Activated CD4-positive, alpha-beta T cell treated with anti-CD3 and anti-CD28 coated beads for 24 hours (primary cell): Measurements from ENCODE around the gene FASN.

Experiments used
- DNase-seq, 2 donors: peaks; one replicate each; pipeline ENCODE4 v3.0.0-alpha.2; 2020; ENCODE audit warnings: low read depth in 2 of 2

The FASN gene

DNA sequence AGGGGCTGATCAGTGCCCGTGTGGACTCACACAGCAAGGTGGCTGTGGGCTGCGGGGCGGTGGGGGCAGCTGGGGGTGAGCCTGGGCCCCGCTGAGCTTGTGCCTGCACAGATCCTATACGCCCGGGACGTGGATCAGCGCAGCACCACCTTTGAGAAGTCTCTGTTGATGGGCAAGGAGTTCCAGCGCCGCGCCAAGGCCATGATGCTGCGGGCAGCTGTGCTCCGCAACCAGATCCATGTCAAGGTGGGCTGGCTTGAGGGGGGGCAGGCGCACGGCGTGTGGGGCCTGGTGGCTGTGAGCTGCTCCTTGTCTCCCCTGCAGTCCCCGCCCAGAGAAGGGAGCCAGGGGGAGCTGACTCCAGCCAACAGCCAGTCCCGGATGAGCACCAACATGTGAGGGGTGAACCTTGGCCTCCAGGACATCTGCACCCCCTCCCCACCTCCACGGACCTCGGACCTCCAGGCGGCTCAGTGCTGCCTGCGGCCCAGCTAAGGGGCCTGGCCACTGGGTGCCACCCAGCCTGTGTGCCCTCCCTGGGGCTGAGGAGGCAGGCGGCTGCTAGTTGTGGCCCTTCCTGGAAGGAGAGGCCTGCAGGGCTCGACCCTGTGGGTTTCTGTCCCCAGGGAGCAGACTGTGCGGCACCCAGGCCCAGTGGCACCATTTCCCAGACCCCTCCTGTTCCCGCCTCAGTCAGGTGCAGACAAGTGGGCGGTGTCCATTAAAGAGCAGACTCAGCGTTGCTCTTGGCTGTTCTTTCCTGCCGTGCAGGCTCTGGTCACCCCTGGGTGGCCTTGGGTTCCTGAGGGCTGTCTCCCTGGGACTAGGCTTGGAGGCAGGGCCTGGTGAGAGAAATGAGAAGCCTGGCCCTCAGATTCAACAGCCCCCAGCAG is 41.1 kb downstream of the FASN start:
- no peak for DNase-seq

DNA sequence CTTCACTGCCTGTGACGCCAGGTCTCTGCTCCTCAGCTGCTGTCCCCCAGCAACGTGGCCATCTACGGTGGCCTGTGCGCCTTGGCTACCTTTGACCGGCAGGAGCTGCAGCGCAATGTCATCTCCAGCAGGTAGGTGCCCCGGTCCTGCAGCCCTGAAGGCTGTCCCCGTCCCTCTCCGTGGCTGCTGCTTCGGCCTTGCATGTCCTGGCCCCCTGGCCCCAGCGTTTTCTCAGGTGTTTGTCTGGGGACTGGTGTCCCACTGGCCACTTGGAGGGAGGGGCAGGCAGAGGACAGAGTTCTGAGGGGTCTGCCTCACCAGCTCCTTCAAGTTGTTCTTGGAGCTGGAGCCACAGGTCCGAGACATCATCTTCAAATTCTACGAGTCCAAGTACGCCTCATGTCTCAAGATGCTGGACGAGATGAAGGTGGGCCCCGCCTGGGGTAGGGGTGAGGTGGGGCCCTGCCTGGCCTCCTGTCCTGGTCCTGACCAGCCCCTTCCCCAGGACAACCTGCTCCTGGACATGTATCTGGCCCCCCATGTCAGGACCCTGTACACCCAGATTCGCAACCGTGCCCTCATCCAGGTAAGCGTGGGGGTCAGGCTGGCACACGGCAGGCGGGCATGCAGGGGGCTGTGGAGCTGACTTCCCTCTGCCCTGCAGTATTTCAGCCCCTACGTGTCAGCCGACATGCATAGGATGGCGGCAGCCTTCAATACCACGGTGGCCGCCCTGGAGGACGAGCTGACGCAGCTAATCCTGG is 41.9 kb downstream of the FASN start:
- DNase-seq: no peak

DNA sequence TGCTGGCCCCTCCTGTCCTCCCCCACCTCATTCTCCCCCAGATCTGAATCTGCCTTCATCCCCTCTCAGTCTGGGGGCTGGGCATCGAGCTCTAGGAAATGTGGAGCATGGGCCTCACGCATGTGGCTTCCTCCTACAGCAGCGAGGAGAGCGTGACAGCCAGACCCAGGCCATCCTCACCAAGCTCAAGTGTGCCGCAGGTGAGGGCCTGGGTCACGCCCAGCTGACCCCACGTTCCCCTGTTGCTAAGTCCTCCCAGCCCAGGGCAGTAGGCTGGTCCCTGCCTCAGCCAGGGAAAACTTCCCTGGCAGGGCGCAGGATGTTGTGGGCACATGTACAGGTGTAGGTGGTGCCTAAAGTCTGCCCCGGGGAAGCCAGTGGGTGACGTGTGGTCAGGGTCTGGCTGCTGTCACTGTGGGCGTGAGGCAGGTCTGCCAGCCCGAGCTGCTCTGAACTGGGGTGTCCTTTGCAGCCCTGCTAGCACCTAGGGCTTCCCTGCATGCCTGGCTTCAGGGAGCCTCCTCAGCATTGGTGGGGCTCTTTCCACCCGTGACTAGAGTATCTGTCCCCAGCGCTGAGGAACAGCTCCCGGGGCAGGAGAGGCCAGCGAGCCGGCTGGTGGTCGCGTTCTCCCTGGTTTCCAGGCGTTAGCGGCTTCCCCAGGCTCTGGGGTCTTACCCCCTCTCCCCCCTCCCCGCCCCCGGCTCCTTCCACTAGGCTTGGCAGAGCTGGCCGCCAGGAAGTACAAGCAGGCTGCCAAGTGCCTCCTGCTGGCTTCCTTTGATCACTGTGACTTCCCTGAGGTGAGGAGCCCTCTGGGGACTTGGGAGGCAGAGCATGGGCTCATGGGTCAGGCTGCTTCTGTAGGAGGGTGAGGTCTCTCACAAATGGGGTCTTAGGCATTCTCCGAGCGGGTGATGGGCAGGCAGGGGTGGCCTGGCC is 42.7 kb downstream of the FASN start:
- no peak for DNase-seq

DNA sequence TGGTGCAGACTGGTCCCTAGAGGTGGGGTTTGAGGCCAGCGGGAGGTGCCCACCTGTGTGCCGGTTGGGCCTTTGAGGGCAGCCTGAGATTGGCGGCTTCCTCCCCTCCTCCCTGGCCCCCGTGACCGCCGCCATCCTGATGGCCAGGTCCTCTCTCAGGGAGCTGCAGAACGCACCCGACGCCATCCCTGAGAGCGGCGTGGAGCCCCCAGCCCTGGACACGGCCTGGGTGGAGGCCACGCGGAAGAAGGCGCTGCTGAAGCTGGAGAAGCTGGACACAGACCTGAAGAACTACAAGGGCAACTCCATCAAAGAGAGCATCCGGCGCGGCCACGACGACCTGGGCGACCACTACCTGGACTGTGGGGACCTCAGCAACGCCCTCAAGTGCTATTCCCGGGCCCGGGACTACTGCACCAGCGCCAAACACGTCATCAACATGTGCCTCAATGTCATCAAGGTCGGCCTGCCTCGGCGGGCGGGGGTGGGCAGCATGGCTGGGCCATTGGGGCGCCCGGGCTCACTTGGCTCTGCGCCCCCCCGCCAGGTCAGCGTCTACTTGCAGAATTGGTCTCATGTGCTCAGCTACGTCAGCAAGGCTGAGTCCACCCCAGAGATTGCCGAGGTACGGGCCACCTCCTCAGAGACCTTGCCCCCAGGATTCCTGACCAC is 43.5 kb downstream of the FASN start:
- DNase-seq: no peak

DNA sequence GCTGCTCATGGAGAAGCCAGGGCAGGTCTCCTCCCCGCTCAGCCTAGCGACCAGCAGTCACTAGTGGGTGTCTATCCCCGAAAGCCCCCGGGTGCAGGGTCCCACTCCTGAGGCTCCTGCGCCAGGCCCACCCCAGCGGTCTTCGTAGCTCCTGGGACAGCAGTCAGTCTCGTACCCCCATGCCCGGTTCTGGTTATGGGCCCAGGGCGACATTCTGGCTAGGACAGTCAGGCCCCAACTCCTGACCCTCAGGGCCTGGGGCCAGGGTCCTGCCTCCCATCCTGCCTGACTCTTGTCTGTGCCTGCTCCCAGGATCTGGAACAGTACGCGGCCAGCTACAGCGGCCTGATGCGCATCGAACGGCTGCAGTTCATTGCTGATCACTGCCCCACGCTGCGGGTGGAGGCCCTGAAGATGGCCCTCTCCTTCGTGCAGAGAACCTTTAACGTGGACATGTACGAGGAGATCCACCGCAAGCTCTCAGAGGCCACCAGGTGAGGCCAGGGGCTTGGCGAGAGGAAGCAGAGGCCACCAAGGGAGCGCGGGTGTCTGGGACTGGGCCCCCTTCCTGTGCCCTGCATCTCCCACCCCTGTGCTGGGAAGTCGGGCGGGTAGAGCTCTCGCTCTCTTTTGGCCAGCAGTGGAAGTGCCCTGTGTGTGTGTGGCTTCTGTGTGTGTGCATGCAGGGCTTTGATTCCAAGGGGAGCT is 44.3 kb downstream of the FASN start:
- DNase-seq: no peak

DNA sequence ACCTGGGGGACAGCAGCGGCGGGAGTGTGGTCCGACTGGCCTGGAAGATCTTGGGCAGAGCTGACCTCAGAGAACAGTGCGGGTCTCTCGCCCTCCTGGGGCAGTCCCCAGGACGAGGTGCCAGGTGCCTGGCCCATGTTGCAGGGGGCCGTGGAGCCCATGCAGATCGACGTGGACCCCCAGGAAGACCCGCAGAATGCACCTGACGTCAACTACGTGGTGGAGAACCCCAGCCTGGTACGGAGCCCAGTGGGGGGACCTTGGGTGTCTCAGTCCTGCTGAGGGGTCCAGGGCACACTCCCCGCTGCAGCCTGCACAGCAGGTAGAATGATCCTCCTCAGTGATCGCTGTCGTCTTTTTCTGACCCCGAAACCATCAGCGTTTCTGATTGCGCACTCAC is 44.9 kb downstream of the FASN start:
- no peak for DNase-seq

DNA sequence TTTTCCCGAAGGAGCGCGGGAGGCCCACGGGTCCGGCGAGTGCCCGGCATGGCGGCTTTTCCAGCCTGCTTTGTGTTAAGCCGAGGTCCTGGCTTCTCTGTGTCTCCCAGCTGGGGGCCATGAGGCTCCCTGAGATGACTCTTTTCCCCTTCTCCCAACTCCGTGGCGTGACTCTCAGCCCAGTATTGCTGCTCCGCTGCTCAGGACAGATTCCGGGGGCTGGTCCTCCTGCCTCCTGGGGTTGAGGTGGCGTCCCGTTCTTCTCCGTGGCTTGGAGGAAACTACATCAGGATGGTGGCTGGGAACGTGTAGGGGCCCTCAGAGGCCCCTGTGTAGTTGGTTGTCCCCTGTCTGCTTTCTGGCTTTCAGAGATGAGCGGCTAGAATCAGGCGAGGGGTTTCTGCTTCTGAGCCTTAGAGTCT is 45.4 kb downstream of the FASN start:
- no peak for DNase-seq

DNA sequence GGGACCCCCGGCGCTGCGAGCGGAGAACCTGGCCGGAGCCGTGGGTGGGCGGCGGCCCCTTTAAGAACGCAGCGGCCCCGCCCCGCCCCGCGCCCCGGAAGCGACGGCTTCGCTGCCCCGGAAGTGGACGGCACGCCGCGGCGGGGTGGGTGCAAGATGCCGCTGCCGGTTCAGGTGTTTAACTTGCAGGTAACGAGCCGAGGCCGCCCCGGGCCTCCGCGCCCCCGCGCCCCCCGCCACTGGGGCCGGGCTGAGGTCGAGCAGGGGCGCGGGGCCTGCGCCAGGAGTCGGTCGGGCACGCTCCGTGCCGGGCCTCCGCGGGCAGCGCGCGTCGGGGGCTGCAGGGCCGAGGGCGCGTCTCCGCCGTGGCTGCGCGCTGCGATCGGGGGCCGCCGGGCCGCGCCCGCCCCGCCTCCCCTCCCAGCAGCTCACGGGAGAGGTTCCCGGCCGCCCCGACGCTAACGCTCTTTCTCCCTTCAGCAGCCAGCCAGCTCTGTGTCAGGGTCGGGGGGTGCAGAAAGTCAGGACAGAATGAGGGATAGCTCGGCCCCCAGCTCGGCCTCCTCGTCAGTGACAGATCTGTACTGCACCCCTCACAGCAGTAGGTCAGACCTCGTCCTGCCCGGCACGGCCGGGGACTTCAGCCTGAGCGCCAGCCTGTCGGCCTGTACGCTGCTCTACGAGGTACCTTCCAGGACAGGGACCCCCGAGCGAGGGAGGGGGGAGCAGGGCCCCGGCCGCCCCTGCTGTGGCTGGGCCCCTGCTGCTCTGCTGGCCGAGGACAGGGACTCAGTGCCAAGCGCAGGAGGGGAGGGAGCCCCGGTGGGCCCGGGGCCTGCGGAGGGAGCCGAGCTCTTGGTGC is 46.0 kb downstream of the FASN start, which contains the start of the genes GPS1 and RFNG:
TSS of gene GPS1 (plus strand) at position 123 of the 862 bp plus-strand sequence. CDS start at position 157, 34 bp downstream.
TSS of gene RFNG (minus strand) at position 36 of the 862 bp plus-strand sequence. CDS start 45 bp downstream, outside the sequence.
- peak; percentile 70 to 82 for DNase-seq

DNA sequence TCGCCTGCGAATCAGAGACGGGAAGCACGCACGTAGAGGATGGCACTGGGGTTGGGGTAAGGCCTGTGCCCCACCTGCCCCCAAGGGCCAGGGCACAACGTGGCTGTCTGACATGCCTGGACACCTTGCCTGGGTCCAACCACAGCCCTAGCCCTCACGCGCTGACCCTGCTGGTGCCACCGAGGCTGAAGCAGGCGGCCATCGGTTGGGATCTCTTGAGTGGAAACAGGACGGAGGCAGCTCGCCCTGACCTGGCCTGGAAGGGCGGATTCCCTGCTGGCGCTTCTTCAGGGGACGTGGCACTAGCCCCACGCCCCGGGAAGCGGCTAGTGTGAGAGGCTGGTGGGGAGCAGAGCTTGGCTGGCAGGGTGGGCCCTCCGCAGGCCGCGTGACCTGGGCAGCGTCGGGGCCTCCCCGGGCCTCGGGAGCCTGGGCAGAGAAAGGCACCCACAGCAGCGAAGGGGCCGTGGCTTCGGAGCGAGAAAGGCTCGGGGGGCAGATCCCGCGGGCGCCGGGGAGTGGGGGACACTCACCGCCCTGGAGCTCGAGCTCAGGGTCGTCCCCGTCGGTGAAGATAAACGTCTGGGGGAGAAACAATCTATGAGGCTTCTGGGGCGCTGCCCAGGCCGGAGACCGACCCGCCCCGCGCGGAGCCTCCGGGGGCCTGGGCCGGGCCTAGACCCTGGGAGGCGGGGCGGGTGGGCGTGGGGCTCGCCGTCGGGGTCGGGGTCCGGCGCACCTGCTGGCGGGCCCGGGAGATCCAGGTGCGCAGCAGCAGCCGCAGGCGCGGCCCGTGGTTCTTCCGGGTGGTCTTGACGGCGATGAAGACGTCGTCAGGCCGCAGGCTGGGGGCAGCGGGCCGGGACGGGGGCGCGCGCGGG is 47.0 kb downstream of the FASN start:
- no peak for DNase-seq

DNA sequence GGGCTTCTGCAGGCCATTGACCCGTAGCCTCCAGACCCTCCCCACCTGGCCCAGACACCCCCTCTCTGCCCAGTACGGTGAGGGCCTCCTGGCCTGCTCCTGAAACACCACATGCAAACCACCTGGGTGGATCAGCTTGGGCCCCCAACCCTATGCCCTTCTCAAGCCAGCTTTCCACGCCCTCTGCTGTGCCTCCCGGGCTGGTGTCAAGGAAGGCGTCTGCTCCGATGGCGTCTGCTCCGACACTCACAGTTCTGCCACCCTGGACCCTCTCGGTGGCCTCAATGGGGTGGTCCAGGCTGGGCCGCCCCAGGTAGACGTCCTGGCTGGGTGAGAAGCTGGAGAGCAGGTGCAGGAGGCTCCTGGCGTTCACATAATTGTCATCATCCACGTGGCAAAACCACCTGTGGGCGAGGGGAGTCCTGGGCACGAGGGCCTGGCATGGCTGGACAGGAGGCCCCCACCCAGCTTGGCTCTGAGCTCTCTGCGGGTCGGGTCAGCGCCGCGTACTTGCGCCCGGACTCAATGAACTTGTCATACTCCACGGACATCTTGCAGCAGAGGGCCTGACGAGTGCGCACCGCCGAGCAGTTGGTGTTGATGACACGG is 47.8 kb downstream of the FASN start:
- DNase-seq: no peak

DNA sequence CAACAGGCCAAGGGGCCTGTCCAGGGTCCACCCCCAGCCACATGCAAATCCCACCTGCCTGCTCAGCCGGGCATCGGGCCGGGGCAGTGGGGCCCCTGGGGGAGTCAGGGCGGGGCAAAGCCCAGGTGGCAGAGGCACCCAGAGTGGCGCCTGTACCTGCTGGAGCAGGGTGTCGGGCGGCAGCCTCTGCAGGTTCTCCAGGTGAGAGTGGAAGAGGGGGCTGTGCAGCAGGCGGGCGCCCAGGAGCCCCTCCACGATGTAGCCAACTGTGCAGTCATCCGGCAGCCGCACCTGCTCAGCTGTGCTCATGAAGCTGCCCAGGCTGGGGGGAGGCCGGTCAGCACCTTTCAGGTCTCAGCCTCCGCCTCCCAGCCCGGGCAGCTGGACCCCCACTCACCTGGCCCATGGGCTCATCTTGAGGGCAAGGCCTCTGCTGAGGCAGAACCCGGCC is 48.5 kb downstream of the FASN start:
- no peak for DNase-seq

DNA sequence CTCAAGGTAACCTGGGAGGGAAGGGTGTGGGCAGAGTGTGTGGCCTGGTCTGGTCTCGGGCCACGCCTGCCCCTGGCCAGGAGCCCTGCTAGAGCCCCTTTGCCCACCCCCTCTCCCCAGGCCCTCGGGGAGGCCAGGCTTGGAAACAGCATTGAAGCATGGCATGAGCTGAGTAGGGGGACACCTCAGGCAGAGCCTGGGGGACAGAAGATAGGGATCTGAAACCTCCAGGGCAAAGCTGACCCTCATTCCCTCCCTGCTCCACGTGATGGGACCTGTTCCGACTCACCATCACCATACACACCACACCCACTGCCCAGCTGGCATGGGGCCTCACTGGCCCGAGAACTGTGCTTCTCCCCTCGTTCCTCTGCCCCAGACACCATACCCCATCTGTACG is 48.9 kb downstream of the FASN start:
- no peak for DNase-seq

DNA sequence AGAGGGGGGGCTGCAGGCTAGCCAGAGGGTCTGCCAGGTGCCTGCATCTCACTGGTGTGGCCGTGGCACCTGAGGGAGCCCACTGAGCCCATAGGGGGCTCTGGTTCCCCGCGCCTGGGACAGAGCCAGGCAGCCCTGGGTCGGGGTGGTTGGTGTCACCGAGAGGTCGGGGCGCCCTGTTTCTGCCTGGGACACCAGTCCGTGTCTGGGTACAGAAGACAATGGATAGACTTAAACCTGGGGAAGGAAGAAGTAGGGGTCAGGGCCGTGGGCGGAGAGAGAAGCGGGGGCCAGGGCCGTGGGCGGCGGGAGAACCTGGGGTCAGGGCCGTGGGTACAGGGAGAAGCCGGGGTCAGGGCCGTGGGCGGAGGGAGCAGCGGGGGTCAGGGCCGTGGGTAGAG is 49.5 kb downstream of the FASN start:
- no peak for DNase-seq

DNA sequence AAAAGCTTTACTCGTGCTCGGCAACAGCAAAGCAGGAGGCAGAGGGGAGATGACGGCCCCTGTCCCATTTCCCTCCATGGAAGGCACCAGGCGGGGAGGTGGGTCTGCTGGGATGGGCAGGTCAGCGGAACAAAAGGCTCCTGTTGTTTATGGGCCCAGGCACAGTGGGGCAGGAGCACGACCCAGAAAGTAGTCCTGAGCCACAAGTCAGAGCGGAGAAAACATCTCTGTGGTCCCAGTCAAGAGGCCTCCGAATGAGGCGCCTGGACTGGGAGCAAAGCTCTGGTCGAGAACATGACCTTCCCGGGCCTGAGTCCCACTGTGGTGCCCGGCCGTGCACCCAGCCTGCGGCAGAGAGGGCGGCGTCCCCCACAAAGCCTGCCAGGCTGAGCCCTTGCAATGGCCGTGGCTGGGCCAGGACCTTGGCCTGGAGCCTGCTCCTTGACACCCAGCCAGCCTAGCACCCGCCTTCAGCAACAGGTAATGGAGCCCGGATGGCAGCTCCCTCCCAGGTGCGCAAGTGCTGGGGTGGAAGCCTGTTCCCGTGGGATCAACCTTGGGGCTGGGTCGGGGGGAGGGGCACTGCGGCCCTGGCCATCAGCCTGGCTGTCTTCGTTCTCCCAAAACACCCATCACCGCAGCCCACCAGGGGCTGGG is 50.0 kb downstream of the FASN start:
- no peak for DNase-seq

DNA sequence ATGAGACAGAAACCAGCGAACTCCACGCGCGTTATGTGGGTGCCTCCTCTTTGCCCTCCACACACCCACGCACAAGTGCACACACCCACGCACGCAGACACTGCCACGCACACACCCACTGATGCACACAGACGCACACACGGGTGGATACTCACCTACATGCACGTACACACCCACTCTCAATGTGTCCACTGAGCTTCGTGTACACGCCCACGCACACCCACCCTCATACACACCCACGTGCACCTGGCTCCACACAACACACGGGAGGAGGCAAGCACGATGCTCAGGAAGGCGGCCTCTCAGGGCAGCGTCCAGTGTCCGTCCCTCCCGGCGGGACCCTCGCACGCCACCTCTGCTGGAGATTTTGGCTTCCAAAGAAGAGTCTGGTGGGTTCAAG is 50.7 kb downstream of the FASN start:
- no peak for DNase-seq

DNA sequence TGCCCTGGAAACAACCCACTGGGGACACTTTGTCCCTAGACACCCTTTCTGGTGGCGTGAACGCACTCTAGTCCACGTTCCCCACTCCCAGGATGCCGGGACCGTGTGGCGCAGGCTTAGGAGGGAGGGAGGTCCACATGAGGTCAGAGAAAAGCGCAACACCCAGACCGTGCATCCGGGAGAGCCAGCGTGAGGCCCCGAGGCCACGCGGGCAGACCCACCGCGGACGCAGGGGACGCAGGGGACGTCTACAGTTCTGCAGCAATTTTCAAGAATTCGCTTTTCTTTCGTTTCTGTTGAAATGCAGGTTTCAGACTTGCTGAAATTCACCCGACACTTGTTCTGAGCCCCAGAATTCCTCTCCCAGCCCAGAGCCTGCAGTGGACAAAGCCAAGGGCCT is 51.1 kb downstream of the FASN start:
- no peak for DNase-seq

DNA sequence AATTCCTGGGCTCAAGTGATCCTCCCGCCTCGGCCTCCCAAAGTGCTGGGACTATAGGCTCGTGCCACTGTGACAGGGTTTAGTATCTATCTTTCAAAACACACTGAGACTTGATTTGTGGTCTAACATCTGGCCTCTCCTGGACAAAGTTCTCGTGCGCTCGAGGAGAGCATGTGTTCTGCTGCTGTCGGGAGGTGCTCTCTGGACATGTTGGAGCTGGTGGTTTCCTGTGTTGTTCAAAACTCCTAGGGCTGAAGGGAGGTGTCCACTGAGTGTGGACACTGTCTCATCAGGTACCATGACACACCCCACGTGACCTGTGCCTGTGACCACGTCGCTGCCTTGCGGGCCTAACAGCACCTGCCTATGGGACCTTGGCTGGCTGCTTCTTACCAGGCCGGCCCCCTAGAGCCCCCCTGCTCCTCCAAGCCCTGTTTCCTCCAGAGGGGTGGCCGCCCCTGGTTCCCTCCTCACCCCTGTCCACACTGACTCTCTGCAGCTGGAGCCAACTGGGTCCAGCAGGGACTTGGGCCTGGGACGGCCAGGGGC is 52.0 kb downstream of the FASN start:
- no peak for DNase-seq
